Measurements from ENCODE around the gene FOXP1.

- TF ChIP-seq CTCF (IDR thresholded peaks at IDR 0.05; ENCODE audit: poor library complexity, severe bottlenecking) (no peak), POLR2AphosphoS5 (IDR thresholded peaks at IDR 0.05) (no peak), RAD21 (conservative IDR thresholded peaks at IDR 0.05) (no peak), REST (IDR thresholded peaks at IDR 0.05; ENCODE audit: borderline replicate concordance) (no peak), EP300 (conservative IDR thresholded peaks at IDR 0.05; ENCODE audit: poor library complexity, severe bottlenecking) (no peak), SMC3 (conservative IDR thresholded peaks at IDR 0.05; ENCODE audit: poor library complexity) (no peak), TAF1 (IDR thresholded peaks at IDR 0.05; ENCODE audit: low read depth) (no peak)
Observed at GRCh38 chr3:71045917-71046282, 537.6 kb downstream of the FOXP1 start.
